Activated CD4-positive, alpha-beta T cell treated with anti-CD3 and anti-CD28 coated beads for 4 hours (primary cell): ENCODE data around the gene GATA6.

Experiments used
- DNase-seq, 2 donors: peaks; one replicate each; pipeline ENCODE4 v3.0.0-alpha.2; 2020

Gene GATA6

DNA sequence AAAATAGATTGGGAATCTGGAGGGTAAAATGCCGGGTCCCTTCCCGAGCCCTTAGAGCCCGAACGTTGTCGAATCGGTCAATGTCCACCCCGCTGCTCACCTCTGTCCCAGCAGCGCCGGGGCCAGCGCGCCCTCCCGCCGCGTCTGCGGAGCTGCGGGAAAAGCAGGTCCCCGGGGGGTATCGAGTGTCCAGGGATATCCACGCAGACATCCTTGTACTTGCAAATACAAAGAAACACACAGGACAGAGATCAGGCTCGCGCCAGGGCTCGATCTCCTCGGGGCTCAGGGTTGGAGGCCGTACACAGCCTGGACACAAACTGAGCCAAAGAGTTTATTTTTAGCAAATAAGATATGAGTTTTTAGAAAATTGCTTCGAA, 2.3 kb upstream of the GATA6 start:
- no peak for DNase-seq

DNA sequence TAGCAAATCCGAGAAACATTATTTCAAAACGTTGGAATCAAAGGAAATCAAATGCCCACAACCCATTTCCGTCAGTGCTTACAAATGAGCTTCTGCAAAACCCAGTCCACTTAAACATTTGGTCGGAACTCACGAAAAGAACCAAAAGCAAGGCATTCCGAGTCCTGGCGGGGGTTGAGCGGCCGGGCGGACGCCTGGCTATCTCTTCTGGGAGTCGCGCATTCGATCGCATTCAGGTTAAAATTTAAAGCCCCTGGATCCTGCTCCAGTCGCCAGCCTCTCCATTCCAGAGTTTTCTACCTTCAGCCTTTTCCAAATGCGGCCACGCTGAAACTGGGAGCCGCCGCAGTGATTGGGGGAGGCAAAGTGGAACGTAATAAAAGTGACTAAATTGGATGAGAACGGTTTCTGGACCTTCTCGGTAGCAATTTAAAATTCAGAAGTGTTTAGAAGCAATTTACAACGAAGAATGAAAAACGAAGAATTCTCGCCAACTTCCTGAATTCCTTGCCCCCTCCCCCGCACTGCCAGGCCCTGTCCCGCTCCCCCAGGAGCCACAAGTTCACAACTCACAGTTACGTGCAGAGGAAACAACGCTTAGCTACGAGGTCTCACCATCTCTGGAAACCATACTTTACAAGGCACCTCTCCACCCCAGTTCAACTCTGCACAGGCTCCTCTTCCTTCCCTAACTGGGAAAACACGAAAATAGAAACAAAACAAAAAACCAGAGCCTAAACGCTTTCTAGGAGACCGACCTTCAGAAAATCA, 1.7 kb upstream of the GATA6 start:
- DNase-seq, result no peak

DNA sequence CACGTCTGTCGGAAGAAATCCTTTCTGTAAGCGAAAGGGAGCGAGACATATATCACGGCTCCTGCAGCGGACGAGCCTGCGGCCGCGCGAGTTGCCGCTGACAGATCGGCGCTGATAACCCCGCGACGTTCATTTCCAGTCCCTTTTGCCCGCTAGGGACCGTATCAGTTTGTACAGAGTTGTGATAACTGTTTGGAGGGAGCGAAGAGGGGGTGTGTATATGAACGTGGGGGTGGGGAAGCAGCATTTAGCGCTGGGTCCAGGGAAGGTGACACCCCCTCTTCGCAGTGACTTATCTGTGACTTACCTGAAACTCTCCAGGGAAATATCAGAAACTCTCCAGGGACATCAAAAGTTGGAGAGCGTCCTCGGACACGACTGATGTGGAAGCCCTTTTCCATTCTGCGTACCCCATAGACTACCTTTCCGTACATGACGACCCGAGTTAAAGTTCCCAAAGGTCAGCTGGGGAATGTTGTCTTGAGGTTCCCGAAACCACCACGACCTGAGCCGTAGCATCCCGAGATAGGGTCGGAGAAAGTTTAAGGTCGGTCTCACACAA, 948 bp upstream of the GATA6 start:
- DNase-seq, result no peak

DNA sequence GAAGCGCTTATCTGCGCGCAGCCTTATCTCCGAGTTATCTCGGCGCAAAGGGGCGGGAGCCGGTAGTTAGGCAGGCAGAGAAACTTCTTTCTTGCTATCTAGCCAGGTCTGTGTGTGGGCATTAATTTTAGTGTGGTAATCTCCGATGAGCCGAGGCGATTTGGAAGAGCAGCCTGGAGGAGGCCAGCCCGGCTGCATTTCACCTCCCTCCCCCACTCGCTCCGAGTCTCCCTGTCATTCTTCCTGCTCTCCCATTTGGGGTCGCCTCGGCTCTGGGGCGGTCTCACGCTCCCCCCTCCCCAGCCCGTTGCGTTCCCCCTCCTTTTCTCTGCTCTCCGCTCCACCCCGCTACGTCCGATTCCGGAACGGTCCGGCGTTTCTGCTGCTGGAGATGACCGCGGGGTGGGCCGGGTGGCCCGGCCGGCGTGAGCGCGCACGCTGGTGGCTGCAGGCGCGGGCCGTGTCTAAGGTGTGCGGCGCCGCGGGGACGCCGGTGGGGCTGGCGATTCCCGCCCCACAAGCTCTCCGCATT, 566 bp downstream of the GATA6 start:
- DNase-seq, result no peak

DNA sequence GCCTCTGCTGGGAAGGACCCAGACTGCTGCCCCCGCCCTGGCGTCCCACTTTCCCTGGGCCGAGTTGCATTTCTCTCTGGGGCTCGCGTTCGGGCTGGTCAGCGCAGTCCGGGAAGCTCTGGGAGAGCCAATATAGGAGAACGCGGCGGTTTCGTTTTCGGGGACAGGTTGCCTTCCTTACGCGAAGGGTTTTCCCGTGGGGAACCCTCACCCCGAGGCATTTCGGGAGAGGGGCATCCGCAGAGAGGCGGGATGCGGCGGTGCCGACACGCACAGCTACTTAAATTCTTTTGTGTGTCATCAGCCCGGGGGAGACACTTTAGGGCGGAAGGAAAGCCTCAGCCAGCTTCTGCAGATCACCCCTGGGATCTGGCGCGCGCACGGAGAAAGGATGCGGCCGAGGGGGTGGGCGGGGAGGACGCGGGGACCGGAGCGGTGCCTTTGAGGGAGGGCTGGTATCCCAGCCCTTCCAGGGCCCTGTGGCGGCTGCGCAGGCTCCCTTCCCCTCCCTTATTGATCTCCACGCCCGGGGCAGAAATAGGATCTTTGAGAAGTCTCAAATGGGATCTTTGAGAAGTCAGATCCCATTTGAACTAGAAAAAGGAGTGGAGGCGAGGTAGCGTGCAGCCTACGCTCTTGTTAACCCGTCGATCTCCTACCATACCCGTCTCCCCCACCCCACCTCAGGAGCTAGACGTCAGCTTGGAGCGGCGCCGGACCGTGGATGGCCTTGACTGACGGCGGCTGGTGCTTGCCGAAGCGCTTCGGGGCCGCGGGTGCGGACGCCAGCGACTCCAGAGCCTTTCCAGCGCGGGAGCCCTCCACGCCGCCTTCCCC, 1.2 kb downstream of the GATA6 start:
- no peak for DNase-seq

DNA sequence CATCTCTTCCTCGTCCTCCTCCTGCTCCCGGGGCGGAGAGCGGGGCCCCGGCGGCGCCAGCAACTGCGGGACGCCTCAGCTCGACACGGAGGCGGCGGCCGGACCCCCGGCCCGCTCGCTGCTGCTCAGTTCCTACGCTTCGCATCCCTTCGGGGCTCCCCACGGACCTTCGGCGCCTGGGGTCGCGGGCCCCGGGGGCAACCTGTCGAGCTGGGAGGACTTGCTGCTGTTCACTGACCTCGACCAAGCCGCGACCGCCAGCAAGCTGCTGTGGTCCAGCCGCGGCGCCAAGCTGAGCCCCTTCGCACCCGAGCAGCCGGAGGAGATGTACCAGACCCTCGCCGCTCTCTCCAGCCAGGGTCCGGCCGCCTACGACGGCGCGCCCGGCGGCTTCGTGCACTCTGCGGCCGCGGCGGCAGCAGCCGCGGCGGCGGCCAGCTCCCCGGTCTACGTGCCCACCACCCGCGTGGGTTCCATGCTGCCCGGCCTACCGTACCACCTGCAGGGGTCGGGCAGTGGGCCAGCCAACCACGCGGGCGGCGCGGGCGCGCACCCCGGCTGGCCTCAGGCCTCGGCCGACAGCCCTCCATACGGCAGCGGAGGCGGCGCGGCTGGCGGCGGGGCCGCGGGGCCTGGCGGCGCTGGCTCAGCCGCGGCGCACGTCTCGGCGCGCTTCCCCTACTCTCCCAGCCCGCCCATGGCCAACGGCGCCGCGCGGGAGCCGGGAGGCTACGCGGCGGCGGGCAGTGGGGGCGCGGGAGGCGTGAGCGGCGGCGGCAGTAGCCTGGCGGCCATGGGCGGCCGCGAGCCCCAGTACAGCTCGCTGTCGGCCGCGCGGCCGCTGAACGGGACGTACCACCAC, 2.1 kb downstream of the GATA6 start:
- DNase-seq, result no peak

DNA sequence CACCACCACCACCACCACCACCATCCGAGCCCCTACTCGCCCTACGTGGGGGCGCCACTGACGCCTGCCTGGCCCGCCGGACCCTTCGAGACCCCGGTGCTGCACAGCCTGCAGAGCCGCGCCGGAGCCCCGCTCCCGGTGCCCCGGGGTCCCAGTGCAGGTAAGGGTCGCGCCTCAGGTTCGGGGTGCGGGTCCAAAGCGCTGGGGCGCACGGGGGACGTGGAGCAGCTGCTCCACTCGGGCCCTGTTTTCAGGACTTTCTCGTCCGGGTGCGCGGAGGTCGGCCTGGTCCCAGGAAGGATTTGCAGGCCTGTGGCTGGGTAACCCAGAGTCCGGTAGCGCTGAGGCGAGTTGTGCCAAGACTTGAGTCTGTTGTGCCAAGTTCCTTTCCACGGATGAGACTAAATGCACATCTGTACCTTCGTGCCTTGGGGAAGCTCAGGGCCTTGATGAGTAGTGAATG, 2.8 kb downstream of the GATA6 start:
- no peak for DNase-seq

DNA sequence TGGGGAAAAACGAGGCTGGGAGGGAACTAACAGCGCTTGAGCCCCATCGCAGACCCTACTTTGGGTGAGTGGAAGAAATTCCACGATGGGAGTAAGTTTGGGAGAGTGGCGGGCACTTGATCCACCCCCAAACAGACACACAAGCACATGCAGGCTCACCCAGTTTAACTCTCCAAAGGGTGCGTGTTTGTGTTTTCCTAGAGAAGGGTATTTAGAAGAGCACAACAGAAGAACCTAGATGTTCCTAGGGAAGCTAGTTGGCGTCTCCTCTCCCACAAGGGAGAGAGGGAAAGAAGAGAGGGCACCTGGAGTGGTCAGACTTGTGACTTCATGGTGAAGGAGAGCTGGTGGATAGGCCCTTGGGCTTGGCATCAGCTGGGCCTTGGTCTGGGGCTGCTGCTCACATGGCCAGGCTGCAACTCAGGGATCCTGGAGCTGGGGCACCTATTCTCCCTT, 3.2 kb downstream of the GATA6 start:
- DNase-seq, result no peak

DNA sequence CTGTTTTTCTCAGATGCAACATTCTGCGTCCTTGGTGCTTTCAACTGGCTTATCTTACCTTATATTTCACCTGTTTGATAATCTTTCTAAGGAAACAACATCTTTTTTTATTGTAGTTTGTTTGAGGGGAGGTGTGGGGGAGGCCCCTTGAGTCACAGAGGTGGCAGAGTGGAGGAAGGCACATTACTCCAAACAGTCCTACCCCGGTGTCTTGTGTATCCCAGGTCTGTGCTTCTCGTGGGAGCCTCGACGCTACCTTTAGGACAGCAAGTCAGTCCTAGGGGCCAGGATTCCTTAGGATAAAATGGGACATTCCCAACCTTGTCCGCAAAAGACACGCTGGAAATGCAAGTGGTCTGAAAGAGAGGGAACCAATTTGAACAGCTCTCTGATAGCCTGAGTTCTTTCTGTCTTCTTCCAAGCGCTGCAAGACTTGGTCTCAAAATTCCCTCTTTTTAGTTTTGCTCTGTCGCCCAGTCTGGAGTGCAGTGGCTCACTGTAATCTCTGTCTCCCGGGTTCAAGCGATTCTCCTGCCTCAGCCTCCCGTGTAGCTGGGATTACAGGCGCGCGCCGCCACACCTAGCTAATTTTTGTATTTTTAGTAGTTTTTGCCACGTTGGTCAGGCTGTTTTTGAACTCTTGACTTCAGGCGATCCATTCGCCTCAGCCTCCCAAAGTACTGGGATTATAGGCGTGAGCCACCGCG, 4.0 kb downstream of the GATA6 start:
- no peak for DNase-seq

DNA sequence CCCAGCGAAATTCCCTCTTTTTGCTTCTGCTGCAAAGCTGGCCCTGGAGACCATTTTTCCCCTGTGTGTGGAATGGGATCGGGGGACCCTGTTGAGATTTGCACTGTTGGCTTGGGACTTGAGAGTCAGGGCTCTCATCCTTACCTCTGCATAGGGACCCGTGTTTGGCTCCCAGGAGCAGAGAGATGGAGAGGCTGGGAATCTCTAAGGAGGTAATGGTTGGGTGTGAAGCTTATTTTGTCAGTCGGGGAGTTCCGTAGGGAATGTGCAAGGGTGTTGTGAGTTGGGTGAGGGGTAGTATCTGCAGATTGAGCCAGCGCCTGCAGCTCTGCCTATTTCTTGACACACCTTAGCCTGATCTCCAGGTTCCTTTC, 4.5 kb downstream of the GATA6 start:
- no peak for DNase-seq

DNA sequence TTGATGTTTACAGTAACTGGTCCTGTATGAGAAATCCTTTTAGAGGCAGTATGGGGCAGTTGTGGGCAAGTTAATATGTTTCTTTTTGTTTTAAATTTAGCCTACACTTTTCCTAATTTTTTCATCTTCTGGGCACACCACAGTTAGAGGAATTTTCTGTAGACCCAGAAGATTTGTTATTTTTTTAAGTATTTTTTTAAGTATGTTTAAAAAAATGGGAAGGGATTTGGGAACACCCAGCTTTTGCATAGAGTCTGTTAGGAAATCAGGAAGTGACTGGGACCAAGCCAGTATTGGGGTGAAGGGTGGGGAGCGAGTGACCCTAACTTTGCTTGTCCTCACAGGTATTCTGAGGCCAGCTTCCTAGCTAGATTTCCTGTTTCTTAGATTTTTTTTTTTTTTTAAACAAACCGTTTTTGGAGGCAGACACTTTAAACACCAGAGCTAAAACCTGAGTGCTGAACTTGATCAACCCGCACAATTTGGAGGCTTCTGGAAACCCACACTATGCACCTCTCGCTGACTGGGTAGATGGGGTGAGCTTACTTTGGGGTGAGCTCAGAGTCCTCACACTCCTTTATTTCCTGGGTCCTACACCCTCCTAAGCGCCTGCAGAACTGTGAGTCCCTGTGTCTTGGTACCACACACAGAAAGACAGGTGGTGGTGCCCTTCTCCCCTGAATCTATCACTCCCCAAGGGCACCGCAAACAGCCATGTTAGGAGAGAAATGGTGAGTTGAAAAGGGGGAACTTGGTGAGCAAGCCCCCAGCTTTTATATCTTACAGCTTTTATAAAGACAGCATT, 5.2 kb downstream of the GATA6 start:
- no peak for DNase-seq

DNA sequence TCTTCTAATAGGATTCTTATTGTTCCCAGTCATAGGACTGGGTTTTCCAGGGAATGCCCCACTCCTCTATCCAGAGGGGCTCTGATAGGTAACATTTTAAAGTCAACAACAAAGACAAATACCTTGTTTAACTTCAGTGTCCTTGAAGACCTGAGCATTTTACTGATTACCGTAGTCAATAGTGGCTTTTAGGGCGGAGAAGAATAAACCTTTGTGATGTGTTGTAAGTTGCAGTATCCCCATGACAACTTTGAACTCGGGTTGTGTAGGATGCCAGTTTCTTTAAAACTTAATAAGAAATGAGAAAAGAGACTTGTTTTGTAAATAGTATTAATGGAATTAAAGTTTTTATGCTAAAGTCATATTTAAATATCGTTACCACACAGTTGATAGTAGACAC, 6.0 kb downstream of the GATA6 start:
- DNase-seq, result no peak

DNA sequence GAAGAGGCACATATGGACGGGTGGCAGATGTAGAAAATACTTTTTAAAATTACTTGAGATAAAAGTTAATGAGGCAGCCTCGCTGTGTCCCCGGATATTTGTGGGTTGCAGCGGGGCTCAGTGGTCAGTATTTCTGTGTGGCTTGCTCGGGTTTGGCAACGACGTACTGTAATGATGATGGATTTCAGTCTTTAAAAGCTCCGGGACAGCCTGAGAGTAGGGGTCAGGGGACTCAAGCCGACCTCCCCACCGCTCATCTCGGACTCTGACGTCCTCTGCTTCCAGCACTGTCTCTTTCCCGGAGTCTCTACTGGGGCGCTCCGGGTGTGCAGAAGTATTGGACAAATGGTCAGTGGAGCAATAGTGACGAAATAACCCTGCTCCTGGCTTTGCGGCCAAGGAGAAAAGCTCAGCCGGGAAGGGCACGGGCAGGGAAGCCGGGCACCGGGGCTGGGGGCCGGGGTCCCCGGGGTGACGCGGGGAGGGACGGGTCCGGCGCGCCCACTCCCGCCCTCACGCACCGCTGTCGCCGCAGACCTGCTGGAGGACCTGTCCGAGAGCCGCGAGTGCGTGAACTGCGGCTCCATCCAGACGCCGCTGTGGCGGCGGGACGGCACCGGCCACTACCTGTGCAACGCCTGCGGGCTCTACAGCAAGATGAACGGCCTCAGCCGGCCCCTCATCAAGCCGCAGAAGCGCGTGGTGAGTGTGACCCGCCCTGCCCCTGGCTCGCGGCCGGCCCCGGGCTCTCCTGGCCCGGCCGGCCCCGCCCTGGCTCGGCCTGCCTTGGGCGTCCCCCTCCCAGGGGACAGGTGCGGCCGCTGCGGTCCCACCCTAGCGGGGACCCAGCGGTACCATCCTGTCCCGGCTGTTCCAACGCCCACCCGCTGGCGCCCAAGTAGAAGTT, 7.3 kb downstream of the GATA6 start:
- no peak for DNase-seq

DNA sequence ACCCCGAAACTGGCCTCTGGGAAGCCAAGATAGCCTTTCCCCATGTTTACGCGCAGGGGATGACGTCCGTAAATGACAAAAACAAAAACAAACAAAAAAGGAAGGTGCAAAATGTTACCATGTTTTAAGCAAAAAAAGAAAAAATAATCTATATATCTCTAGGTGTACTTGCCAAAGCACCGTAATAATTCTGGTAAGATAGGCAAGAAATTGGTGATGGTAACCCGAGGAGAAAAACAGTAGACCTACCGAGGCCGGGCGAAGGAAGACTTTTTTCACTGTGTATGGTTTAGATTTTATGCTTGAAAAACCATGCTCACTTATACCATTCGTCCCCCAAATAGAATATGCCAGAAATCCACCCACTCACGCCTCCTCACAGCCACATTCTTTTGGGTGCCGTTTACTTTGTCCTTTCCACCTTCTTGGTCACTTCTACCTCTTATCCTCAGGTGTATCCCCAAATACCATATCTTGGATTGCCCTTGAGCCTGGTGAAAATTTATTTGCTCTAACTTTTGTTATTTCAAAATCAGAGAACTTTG, 8.0 kb downstream of the GATA6 start:
- no peak for DNase-seq

DNA sequence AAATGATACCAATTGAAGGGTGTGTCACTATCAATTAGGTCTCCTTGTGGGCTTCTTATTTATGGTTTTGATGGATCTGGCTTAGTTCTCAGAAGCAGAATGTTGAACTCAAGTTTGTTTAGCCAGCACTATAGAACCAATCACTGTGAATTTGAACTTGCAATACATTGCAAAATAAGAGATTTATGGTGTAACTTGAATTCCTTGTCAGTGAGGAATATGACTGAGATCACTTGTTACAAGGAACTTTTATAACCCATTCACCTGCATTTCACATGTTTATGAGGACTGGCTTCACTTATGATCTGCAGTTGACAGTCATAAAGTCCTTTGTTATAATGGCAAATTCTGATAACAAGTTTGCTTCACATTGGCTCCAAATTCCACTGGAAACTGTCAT, 9.8 kb downstream of the GATA6 start:
- DNase-seq, result no peak

DNA sequence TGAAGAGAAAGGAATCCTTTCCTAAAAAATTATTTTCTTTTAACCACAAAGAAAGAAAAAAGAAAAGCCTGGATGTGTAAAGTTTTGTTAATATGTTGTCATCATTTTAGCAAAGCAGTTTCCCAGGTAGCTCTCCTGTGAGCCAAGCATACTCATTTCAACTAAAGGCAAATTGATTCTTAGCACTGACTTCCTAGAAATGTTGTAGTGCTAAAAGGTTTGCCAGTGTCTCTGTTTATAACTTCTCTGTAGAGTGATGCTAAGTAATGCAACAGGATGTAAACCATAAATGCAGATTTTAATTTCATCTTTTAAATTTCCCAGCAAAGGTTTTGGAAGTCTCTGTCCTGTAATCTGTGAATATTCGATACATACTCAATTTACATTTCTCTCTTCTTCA, 10.2 kb downstream of the GATA6 start:
- DNase-seq, result no peak

DNA sequence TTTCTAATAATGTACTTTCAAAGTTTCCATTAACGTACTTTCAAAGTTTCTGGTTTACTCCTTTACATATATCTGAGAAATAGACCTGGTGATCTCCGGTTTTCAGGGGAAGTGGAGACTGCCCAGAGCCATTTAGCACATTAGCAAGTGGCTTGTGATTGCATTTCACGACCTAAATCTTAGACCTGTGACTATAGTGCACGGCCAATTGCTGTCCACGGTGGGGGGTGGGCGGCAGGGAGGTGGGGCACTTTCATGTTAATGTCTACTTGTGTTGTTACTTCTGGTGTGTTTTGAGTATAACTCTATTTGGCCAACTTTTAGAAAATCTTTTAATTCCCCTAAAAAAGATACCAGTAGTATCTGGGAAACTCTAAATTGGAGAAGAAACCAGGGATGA, 11.3 kb downstream of the GATA6 start:
- no peak for DNase-seq

DNA sequence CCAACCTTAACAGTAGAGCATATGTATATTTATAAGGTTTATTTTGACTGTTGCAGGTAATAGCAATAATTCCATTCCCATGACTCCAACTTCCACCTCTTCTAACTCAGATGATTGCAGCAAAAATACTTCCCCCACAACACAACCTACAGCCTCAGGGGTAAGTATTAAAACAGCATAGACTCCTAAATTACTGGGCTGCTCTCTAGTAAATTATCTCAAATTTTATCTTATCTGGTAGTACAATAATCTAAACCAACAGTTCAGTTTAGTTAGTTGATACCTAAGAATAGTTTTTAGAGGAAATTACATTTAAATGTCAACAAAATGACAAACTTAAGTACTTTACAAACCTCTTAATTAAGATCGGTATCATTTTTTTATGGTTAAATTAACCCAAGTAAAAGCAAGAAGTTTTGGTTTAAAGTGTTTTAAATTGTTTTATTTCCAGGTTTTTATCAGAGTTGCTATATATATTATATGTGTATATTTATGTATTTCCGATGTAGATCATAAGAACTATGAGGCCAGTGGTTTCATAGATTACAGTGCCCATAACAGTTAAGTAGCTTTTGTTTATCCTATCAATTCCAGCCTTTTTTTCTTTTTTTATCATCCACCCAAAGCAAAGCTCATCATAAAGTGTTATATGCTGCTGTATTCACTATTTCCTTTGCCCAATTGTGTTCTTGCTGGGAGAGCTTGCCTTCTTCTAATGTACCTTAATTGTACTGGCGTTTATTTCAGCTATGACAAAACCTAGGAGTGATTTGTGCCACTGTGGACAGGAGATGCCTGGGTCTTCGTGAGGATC, 13.7 kb downstream of the GATA6 start:
- DNase-seq, result no peak

DNA sequence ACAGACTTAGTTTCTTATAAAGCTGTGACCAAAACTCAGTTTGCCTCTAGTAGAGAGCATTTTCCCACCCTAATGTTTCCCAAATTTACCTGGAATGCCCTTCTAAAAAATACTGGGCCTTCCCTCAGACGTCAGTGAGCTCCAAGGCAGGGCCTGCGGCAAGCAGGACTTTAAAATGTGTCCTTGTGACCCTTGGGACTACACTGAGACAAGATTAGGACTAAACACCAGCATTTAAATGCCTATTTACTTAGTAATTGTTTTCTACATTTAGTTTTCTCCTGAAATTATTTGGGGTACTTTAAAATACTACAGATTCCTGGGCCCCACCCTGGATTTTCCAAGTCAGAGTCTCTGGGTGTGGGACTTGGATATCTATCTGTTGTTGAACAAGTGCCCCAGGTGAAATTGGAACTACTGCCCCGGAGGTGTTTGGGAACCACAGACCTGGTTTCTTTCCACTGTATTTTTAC, 14.3 kb downstream of the GATA6 start:
- DNase-seq, result no peak
